Trophoblast cell (in vitro differentiated cells and primary cell): Measurements from ENCODE around the gene COX19.

Source experiments
- DNase-seq, 2 donors: peaks; one replicate each; pipeline ENCODE4 v3.0.0-alpha.2; 2016
- H2AFZ ChIP-seq: 2 replicates; pipeline ENCODE4 v1.6.1; 2013; ENCODE audit warnings: low read length, moderate library complexity, mild to moderate bottlenecking; ENCODE audit not compliant: insufficient read depth, poor library complexity
- H2AK5ac ChIP-seq: 2 replicates; pipeline ENCODE4 v1.6.1; 2013; ENCODE audit warnings: mild to moderate bottlenecking, low read length
- H2BK120ac ChIP-seq: 2 replicates; pipeline ENCODE4 v1.6.1; 2013; ENCODE audit warnings: low read length, mild to moderate bottlenecking, moderate library complexity; ENCODE audit not compliant: insufficient read depth, poor library complexity
- H2BK12ac ChIP-seq: 2 replicates; pipeline ENCODE4 v1.6.1; 2013; ENCODE audit warnings: mild to moderate bottlenecking, low read length, moderate library complexity
- H2BK5ac ChIP-seq: 2 replicates; pipeline ENCODE4 v1.6.1; 2013; ENCODE audit warnings: low read length, low read depth, moderate library complexity, mild to moderate bottlenecking; ENCODE audit not compliant: poor library complexity
- H3K14ac ChIP-seq: 2 replicates; pipeline ENCODE4 v1.6.1; 2013; ENCODE audit warnings: mild to moderate bottlenecking, low read length
- H3K18ac ChIP-seq: 2 replicates; pipeline ENCODE4 v1.6.1; 2013; ENCODE audit warnings: mild to moderate bottlenecking, low read length
- H3K23ac ChIP-seq: 2 replicates; pipeline ENCODE4 v1.6.1; 2013; ENCODE audit warnings: low read length
- H3K27ac ChIP-seq: 2 replicates; pipeline ENCODE4 v1.5.1; 2013; ENCODE audit warnings: low read depth, mild to moderate bottlenecking, inconsistent platforms, low read length, moderate library complexity
- H3K27me3 ChIP-seq: 2 replicates; pipeline ENCODE4 v1.6.1; 2013; ENCODE audit warnings: inconsistent platforms, mild to moderate bottlenecking, low read length, moderate library complexity; ENCODE audit not compliant: insufficient read depth
- H3K36me3 ChIP-seq, 2 experiments: 1 replicate in 1 of 2; 2 replicates in 1 of 2; pipeline ENCODE4 v1.6.1; 2013; ENCODE audit warnings: low read length in 2 of 2, mild to moderate bottlenecking in 2 of 2, moderate library complexity in 1 of 2; ENCODE audit not compliant: insufficient read depth in 2 of 2, control insufficient read depth in 1 of 2
- H3K4ac ChIP-seq: 2 replicates; pipeline ENCODE4 v1.6.1; 2013; ENCODE audit warnings: low read depth, mild to moderate bottlenecking, low read length, moderate library complexity
- H3K4me1 ChIP-seq, 2 experiments: 1 replicate in 1 of 2; 2 replicates in 1 of 2; pipeline ENCODE4 v1.6.1; 2013; ENCODE audit warnings: low read length in 2 of 2, mild to moderate bottlenecking in 2 of 2, moderate library complexity in 1 of 2; ENCODE audit not compliant: insufficient read depth in 2 of 2, control insufficient read depth in 1 of 2
- H3K4me2 ChIP-seq: 2 replicates; pipeline ENCODE4 v1.6.1; 2013; ENCODE audit warnings: inconsistent platforms, mild to moderate bottlenecking, low read length, moderate library complexity
- H3K4me3 ChIP-seq: 2 replicates; pipeline ENCODE4 v1.5.1; 2013; ENCODE audit warnings: mild to moderate bottlenecking, low read depth, low read length, inconsistent platforms
- H3K79me1 ChIP-seq: one replicate; pipeline ENCODE4 v1.6.1; 2013; ENCODE audit warnings: low read length
- H3K79me2 ChIP-seq: 2 replicates; pipeline ENCODE4 v1.6.1; 2013; ENCODE audit warnings: low read length, mild to moderate bottlenecking; ENCODE audit not compliant: control insufficient read depth, insufficient read depth, poor library complexity
- H3K9ac ChIP-seq: 2 replicates; pipeline ENCODE4 v1.6.1; 2013; ENCODE audit warnings: mild to moderate bottlenecking, low read length
- H3K9me3 ChIP-seq: 2 replicates; pipeline ENCODE4 v1.6.1; 2013; ENCODE audit warnings: low read depth, mild to moderate bottlenecking, control low read depth, inconsistent platforms, low read length; ENCODE audit not compliant: insufficient read depth
- H4K12ac ChIP-seq: 2 replicates; pipeline ENCODE4 v1.6.1; 2013; ENCODE audit warnings: low read depth, mild to moderate bottlenecking, low read length, moderate library complexity
- H4K8ac ChIP-seq: 2 replicates; pipeline ENCODE4 v1.6.1; 2013; ENCODE audit warnings: low read depth, mild to moderate bottlenecking, low read length, moderate library complexity
- H4K91ac ChIP-seq: one replicate; pipeline ENCODE4 v1.6.1; 2013; ENCODE audit warnings: low read depth, mild to moderate bottlenecking, low read length, moderate library complexity
- WGBS: extraction: QIAGEN DNeasy Blood & Tissue Kit; methylation state at CpG from one replicate; pipeline ENCODE4 v1.1.7; 2013; ENCODE audit warnings: missing lambda C conversion rate; ENCODE audit not compliant: insufficient read length, insufficient coverage; ENCODE audit errors: extremely low coverage; 5-methylcytosine and 5-hydroxymethylcytosine counted together

The COX19 gene

DNA sequence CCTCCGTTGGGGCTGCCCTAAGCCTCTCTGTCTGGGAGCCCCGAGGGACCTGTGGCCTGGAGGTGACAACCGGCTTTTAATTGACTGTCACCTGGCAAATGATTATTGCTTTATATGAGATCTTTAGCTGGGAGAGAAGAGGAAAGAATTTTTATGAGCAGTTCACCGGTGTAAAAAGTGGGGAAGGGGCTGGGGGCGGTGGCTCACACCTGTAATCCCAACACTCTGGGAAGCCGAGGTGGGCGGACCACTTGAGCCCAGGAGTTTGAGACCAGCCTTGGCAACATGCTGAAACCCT is 2.6 kb upstream of the COX19 start:
- Histone ChIP-seq H3K18ac (no peak overlapping the region), H3K14ac (no peak overlapping the region), H3K27me3 (no peaks in the 10 kb centered on the region), H3K4me3 (no peak overlapping the region), H4K8ac (no peak overlapping the region), H3K36me3 (peaks cover 3% of the 10 kb centered on the region in 2 experiments), H3K4me2 (no peak overlapping the region), H4K12ac (no peak overlapping the region), H3K9me3 (peaks cover 3% of the 10 kb centered on the region), H2AFZ (no peak overlapping the region), H2BK120ac (no peak overlapping the region), H2BK12ac (no peak overlapping the region), H3K9ac (no peak overlapping the region), H3K79me1 (peaks cover 8% of the 10 kb centered on the region), H2BK5ac (no peak overlapping the region), H2AK5ac (no peak overlapping the region), H4K91ac (no peak overlapping the region), H3K4me1 (peaks cover 5 to 6% of the 10 kb centered on the region in 2 experiments), H3K4ac (no peak overlapping the region), H3K23ac (no peak overlapping the region), H3K27ac (no peak overlapping the region), H3K79me2 (peaks cover 9% of the 10 kb centered on the region)
- WGBS, result no CpG with 5 or more reads among the region's 7 CpGs
- DNase-seq, result no peak

DNA sequence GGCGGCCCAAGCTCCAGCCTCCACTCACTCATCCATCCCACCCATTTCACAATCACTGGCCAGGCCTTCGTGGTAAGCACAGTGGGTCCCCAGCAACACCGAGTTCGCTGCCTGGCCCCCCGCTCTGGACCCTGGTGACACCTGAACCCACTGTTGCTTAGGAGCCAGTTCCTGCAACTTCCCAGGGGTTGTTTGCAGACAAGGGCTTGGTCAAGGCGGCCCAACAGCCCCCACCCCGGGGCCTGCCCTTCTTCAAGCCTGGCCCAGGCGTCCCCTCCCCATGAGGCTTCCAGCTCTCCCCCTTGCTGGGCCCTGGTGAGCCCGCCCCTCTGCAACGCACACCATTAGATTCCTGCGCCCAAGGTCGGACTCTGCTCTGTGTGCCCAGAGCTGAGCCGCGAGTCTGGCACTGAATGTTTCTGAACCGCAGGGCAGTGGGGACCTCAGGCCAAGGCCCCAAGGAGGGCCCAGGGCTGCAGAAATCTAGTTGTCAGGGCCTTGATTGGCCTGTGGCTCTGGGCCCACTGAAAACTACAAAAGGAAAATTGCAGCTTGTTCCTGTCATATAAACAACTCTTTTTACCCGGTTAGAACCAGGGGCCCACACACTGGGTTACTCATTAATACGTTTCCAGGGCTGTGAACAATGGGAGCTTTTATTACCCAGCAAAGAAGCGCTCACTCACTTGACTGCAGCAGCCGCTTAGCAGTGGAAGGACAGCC is 2.1 kb upstream of the COX19 start:
- Histone ChIP-seq H2BK12ac (no peak overlapping the region), H3K36me3 (peaks cover 3 to 8% of the 10 kb centered on the region in 2 experiments), H2AK5ac (no peak overlapping the region), H3K14ac (no peak overlapping the region), H3K4me1 (peaks cover 5 to 6% of the 10 kb centered on the region in 2 experiments), H3K23ac (no peak overlapping the region), H3K9ac (no peak overlapping the region), H3K4ac (no peak overlapping the region), H3K27me3 (no peaks in the 10 kb centered on the region), H3K79me1 (peaks cover 8% of the 10 kb centered on the region), H3K4me2 (no peak overlapping the region), H2BK120ac (no peak overlapping the region), H3K27ac (no peak overlapping the region), H2AFZ (no peak overlapping the region), H4K8ac (no peak overlapping the region), H3K18ac (no peak overlapping the region), H4K12ac (no peak overlapping the region), H4K91ac (no peak overlapping the region), H3K4me3 (no peak overlapping the region), H2BK5ac (no peak overlapping the region), H3K79me2 (peaks cover 9% of the 10 kb centered on the region), H3K9me3 (peaks cover 3% of the 10 kb centered on the region)
- no CpG with 5 or more reads among the region's 19 CpGs for WGBS
- DNase-seq, result no peak

DNA sequence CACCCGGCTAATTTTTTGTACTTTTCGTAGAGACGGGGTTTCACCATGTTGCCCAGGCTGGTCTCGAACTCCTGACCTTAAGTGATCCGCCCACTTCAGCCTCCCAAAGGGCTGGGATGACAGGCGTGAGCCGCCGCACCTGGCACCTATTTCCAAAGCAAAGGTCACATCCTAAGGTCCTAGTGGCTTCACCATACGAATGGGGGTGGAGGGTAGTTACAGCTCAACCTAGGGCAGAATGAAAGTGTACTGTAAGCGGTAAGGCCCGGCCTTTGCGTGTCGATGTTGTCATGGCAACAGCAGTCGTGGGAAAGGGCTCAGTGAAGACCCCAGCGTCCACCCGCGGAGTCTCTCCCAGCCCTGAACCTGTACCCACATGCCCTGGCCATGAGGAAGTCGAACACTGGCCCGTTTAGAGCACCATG is 1.6 kb upstream of the COX19 start:
- H4K8ac ChIP-seq, result no peak overlapping the region
- H4K12ac ChIP-seq, result no peak overlapping the region
- H3K4me3 ChIP-seq, result no peak overlapping the region
- no peak overlapping the region for H3K9ac ChIP-seq
- DNase-seq, result no peak
- no peak overlapping the region for H2BK12ac ChIP-seq
- H3K27me3 ChIP-seq, result no peaks in the 10 kb centered on the region
- no peak overlapping the region for H3K18ac ChIP-seq
- peaks cover 3% of the 10 kb centered on the region for H3K9me3 ChIP-seq
- H2BK5ac ChIP-seq, result no peak overlapping the region
- WGBS, result no CpG with 5 or more reads among the region's 19 CpGs
- H2AK5ac ChIP-seq, result no peak overlapping the region
- no peak overlapping the region for H3K23ac ChIP-seq
- peaks cover 9% of the 10 kb centered on the region for H3K79me2 ChIP-seq
- no peak overlapping the region for H3K4me2 ChIP-seq
- H2AFZ ChIP-seq, result no peak overlapping the region
- no peak overlapping the region for H3K4ac ChIP-seq
- peaks cover 8% of the 10 kb centered on the region for H3K79me1 ChIP-seq
- peaks cover 5 to 6% of the 10 kb centered on the region in 2 experiments for H3K4me1 ChIP-seq
- H3K36me3 ChIP-seq, result peaks cover 7 to 14% of the 10 kb centered on the region in 2 experiments
- no peak overlapping the region for H2BK120ac ChIP-seq
- no peak overlapping the region for H3K14ac ChIP-seq
- H3K27ac ChIP-seq, result no peak overlapping the region
- no peak overlapping the region for H4K91ac ChIP-seq

- Histone ChIP-seq H2BK120ac (peak overlapping the region; percentile 75), H4K91ac (peak overlapping the region; percentile 88), H4K8ac (peak overlapping the region; percentile 93), H3K18ac (peak overlapping the region; percentile 57), H3K79me1 (peaks cover 8% of the 10 kb centered on the region), H3K4me1 (peaks cover 5 to 6% of the 10 kb centered on the region in 2 experiments), H4K12ac (peak overlapping the region; percentile 86), H3K27ac (no peak overlapping the region), H3K4ac (peak overlapping the region; percentile 77), H3K23ac (no peak overlapping the region), H3K4me2 (peak overlapping the region; percentile 64), H2BK5ac (no peak overlapping the region), H3K9me3 (peaks cover 3% of the 10 kb centered on the region), H3K9ac (no peak overlapping the region), H3K4me3 (no peak overlapping the region), H2BK12ac (peak overlapping the region; percentile 41), H3K36me3 (peaks cover 10 to 18% of the 10 kb centered on the region in 2 experiments), H3K79me2 (peaks cover 9% of the 10 kb centered on the region), H2AK5ac (peak overlapping the region; percentile 28), H3K14ac (peak overlapping the region; percentile 63), H2AFZ (peak overlapping the region; percentile 80), H3K27me3 (no peaks in the 10 kb centered on the region)
- DNase-seq, result no peak
- WGBS, result no CpG with 5 or more reads among the region's 28 CpGs
Observed at GRCh38 chr7:975702-976473, 539 bp upstream of the COX19 start.
